HS-5 (cell line): ENCODE measurements around the gene DUSP7.

Experiments used
- DNase-seq: peaks from one replicate; pipeline ENCODE4 v3.0.0-alpha.2; 2012; ENCODE audit warnings: low read depth

Gene DUSP7

GRCh38 chr3:52068730-52069129 is 12.4 kb upstream of the DUSP7 start:
- DNase-seq = no peak

- DNase-seq = no peak
These were observed 11.7 kb upstream of the DUSP7 start for GRCh38 chr3:52068055-52068571.

DNA sequence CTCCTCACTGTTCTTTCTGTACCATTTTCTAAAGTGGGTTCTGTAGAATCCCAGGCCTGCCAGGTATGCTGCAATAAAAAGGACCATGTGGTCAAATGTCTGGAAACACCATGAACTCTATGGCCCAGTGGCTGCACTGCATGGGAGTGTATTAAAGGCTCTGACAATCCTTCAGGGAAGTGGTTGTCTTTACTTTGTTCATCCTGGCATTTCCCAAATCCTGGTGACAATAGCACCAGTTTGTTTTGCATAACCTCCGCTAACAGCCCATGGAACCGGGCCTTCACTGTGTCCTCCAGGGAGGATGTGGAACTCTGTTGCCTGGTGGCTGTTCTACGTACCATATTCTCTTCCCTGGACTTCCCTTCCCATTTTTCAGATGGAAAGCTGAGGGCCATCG is 11.2 kb upstream of the DUSP7 start:
- no peak for DNase-seq

DNA sequence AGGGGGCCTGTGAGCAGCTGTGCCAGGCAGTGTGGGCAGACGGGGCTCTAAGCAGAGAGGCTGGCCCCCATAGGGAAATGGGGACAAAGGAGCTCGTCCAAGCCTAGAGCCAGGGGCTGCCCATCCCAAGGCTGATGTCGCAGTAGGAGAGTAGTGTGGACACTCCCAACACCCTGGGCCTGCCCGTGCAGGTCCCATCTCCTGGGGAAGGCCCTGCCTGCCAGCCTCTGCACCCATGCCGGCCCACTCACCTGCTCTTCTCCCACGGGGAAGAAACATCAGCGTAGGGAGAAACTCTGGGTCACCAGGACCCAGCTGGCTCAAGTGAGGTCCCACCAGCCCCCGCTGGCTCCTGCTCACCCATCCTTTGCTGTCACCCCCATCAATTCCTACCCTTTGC is 10.7 kb upstream of the DUSP7 start:
- no peak for DNase-seq

DNA sequence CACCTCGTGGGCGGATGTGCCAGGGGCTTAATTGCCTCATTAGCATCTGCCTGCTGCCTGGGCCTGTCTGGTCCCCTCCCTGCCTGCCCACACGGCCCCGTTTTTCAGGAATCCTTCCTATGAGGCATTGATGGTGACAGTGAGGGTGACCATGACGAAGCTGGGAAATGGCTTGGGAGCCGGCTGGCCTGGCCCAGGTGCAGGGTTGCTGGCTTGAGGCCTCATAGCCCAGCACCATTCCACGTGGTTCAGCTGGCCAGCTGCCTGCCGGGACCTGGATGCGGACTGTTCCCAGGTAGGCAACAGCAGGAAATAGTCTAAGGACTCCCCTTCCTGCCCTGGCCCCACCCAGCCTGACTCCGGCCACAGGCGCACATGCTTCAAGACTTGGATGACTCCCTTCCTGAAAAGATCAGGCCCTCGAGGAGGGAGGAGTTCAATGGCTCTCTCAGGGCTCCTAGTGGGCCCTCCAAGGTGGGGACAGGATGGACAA is 8.9 kb upstream of the DUSP7 start:
- DNase-seq = no peak

DNA sequence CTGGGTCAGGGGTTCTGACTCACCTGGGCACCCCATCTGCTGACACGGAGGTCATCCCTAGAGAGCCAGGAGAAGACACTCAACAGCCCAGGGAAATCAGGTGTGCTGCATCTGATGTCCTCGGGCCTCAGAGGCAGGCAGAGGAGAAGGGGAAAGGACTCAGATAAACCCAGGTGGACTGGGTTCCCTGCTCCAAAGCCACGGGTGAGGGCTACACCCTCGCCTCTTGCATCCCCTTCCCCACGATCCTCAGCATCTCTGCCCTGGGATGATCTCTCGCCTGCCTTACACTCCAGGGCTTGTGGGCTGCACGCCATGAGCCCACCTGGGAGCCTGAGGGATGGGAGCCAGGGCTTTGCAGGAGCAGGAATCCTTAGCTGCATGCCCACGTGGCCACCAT is 8.2 kb upstream of the DUSP7 start:
- DNase-seq = no peak

GRCh38 chr3:52063026-52063723 is 6.8 kb upstream of the DUSP7 start:
- no peak for DNase-seq

DNA sequence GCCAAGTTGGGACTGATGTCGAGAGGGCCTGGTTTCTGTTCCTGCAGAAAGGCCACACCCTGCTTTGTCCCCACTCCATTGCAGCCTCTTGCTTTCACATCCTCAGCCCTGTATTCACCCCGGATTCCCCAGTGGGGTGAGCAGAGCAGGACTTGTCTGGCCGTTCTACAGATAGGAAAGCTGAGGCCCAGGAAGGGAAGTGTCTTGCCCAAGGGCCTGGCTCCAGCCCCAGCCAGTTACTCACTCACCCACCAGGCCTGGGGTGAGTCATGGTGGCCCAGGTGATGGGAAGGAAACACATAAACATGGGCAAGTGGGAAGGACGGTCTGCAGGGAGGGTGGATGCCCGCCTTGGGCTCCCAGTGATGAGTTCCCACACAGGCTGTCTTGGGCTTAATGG is 6.1 kb upstream of the DUSP7 start:
- DNase-seq = peak; percentile 64

DNA sequence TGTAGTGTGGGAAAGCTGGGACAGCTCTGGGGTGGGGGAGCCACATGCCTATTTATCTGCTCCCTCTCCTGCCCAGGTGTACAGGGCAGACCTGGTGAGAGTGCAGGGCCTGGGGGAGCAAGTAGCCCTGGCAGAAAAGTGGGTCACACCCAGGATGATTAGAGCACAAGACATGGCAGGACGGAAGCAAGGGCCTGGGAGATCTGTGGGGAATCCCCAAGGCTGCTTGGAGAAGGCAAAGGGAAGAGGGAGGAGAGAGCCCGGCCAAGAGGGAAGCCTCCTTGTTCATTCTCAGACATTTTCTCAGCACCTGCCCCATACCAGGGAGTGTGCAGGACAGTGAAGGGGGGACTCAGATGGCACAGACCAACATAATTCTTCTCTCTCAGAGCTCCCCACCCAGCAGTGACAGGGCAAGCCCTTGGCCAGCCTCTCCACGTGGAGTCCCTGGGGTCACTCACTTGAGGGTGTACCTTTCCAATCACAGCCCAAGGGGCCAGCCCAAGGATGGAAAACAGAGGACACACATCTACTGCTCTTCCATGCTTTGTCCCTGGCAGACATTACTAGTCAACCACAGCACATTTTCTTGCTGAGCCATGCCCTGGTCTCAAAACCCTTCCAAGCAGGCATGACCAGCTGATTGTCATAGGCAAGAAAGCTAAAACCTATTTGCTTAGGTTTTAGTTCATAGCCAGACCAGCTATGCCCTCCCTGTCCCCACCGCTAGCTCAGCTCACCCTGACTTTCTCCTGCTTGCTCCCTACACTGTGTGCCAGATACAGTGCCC is 4.9 kb upstream of the DUSP7 start:
- DNase-seq = no peak

- DNase-seq = no peak
These were observed 3.4 kb upstream of the DUSP7 start for GRCh38 chr3:52059781-52060180.

DNA sequence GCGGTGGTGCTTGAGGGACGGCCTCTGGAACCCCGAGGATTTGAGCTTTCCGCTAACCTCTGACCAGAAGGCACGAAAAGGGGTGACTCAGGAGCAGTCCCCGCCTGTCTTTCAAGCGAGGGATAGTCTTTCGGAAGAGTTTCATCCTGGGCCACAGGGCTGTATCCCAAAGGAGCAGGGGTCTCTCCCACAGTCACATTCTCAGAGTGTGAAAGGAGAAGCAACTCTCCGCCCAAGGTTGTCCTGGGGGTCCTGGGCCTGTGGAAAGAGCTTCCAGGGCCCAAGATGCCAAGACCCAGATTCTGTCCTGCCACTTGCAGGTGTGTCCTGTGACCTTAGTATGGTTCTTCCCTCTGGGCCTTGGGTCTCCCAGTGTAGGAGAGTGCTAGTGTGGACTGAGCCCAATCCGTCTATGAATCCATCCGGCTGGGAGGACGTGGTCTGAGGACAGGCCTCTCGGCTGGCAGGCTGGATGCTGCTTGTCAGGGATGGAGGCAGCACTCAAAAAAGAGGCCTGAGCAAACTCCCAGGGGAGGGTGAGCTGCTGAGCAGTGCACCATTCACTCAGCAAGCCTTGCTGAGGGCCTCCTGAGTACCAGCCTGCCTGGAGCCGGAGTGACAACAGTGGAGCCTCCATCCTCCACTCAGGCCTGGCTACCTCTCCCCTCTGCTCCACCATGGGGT is 1.6 kb upstream of the DUSP7 start:
- no peak for DNase-seq

- peak; percentile 95 for DNase-seq
These were observed 819 bp upstream of the DUSP7 start for GRCh38 chr3:52056968-52057811.

DNA sequence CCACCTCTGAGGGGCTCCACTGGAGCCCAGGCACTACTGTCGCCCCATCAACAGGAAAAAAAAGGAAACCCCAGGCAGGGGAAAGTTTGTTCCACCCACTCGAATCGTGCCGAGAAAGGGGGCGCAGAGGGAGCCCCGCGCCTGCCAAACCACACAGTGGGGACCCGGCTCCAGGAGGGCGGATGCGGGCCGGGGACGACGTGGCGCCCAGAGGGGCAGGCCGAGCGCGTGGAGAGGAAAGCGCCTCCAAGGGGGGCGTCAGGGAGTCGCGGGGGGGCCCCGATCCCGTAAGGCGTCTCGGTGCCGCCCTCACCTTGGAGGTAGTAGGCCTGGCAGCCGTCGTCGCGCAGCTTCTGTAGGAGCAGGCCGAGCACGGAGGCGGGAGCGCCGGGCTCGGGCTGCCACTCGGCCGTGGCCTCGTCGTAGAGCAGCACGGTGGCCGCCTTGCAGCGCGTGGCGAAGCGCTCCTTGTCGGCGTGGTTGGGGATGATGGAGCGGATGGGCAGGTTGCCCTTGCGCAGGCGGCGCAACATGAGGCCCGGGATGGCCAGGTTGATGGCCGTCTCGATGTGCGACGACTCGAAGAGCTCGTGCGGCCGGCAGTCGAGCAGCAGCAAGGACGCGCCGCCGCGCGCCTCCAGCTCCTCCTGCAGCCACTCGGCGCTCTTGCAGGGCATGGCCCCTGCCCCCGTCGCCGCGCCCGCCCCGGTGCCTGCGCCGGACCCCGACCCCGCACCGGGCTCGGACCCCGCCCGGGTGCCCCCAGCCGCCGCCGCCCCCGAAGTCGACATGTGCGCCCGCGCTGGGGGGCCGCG is 627 bp downstream of the DUSP7 start:
- no peak for DNase-seq

DNA sequence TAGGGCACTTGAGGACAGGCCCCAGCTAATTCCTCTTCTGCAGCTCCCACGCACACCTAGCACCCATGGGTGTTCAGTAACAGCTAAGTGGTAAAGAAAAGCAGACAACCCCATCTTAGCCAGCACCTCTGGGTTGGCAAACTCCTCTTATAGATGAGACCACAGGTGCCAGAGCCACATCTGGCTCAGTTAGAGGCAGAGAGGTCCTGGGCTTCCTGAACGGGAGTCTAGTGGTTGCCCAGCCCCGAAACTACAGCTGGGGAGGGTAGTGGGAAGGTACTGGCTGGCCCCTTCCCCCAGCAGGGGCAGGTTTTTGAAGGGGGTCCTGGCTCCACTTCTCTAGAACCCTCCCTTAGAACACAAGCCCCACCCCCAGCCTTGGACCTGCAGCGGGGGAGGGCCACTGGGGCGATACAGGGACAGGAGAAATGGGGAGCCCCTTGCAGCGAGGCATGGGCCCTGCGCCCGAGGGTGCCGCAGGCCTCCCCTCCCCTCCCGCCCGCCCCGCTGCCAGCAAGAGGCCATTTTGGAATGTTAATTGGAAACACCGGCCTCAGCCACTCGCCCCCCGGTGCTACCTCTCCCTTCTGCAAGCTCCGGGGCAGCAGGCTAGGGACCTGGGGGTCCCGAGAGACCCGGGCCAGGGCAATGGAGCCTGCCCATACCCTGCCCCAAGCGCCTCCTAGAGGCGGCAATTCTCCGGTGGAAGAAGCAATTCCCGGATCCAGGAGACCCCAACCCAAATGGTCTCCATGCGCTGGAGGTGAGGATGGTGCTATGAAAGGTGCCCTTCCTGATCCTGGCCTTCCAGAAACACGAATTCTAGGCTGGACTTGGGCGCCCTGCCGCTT is 1.5 kb downstream of the DUSP7 start:
- DNase-seq = no peak

DNA sequence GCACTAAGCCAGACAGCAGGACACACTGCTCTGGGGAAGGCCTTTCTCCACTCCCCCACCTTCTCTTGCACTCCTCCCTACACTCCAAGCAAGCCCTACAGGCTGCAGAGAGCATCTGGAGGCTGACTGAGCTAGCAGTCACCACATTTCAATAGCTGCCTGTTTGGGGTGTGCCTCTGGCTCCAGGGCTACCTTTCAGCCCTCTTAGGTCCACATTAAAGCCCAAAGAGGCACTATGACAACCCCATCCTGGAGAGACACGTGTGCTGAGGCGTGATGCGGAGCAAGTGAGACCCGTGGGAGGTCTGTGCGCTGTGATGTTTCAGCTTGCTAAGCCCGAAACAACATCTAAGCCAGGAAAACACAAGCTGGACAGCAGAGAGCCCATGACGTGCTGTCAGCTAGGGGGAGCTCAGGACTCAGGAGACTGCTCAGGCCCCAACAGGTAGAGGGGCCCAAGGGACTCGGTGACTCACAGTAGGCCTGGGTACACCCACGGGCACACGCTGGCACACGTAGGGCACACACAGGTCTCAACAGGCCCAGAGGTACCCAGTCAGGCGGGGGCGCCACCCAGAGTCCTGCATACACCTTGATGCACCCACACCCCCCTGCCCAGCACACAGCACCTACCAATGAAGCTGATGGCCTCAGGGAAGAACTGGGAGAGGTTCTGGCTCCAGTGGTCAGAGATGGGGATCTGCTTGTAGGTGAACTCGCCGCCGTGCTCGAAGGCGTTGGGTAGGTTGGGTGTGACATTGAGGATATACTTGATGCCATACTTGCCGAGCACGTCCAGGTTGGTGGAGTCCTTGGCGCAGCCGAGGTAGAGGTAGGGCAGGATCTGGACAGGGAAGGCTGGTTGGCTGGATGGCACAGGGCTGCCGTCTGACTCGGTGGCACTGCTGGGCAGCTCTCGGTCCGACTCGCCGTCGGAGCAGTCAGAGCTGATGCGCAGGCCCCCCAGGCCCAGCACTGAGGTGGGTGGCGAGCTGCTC is 2.8 kb downstream of the DUSP7 start:
- no peak for DNase-seq

GRCh38 chr3:52052831-52053306 is 3.5 kb downstream of the DUSP7 start:
- peak; percentile 25 for DNase-seq

DNA sequence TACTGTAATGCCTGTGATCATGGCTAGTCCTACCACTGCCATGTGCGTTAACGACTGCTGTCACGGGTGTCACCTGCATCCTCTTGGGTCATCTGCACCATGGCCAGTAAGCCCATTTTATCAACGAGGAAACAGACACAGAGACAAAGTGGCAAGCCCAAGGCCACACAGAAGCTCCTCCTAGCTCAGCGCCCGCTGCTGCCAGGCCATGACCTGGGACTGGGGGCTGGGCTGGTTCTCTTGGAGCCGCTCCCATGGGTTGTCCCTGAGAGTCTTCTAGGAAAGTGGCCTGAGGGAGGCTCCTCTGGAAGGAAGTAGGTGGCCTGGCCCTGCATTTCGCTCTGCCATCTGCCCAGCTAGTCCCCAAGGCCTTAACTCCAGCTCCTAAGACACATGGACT is 4.9 kb downstream of the DUSP7 start:
- no peak for DNase-seq

DNA sequence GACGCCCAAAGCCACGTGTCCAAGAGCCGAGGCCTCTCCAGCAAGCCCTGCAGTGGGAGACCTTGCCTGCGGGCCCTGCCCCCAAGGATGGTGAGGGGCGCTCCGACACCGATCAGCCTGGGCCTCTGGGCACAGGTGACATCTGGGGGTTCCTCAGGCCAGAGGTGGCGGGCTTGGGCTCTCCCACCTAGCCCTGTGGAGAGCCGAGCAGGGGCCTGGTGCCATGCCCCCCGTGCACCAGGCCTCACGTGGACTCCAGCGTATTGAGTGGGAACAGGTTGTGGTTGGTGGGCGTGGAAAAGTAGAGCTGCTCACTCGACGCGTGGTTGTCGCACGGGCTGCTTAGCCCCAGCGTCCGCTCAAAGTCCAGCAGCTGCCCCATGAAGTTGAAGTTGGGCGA is 5.8 kb downstream of the DUSP7 start:
- DNase-seq = no peak

GRCh38 chr3:52049503-52049902 is 6.9 kb downstream of the DUSP7 start:
- no peak for DNase-seq
